ENCODE measurements around the gene CCDC186.

CCDC186 gene

DNA sequence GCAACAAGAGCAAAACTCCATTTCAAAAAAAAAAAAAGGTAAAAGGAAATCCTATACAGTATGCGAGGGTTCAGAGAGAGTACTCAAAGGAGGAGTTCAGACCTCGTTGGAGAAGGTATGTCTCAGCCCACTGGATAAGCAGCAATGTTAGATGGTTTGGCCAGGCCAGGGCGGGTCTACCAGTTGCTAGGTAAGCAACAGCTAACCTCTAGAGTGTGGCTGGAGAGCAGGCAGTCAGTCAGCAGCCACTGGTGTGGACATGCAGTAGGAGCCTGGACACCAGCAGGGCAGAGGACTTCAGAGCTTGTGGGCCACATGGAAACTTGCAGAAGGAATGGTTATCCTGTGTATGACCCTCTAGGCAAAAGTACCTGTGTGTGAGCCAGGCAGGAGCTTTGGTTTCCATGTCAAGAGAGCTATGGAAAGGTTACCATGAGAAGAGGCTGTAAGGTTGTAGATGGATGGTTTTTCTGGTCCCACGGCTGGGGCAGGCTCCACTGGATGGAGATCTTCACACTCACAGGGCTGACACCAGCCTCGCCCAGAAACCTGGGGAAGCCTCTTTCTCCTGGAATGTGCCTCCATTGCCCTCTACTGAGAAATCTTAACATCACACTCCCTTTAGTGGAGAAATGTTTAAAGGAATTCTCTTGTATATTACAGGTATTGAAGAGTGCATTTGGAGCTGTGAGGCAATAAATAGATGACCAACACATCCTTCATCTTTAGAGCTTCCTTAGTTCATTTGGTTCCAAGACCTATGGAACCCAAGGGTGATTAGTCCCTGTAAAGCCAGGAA, 63.6 kb downstream of the CCDC186 start:
- no peak for DNase-seq (ENCODE audit: low read depth in 2 of 2)

DNA sequence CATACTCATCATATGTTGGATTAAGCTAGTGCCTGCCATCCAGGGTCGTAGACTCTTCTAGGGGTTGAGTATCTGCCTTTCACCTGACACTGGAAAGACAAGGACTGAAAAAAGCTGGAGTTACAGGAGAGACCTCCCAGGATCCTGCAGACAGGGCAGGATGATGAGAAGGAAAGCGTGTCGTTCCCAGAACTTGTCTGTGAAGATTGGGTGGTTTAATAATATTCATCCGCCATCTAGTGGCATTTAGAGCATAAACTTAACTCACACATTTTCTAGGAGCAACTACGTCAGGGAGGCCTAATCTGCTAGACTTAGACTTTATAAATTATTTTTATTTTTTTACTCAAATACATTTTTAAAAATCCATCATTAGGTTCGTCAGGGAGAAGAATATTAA, 70.7 kb downstream of the CCDC186 start:
- no peak for DNase-seq (ENCODE audit: low read depth in 2 of 2)

DNA sequence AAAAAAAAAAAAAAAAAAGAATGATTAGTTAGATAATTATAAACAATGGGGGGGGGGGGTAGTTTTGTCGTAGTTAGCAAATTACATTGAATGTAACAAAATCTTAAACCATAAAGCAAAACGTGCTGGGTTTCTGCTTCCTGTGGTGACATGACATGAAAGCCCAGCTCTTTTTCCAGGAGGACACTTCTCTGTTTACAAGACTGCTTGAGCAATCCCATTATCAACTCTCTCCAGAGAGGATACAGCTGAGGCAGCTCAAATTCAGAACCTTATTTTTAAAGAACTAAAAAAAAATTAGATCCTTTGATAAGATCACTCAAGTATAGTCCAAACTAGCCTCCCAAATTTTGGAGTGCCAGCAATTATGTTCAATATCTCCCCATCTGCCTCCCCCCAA, 71.7 kb downstream of the CCDC186 start:
- DNase-seq (ENCODE audit: low read depth in 2 of 2), result no peak

DNA sequence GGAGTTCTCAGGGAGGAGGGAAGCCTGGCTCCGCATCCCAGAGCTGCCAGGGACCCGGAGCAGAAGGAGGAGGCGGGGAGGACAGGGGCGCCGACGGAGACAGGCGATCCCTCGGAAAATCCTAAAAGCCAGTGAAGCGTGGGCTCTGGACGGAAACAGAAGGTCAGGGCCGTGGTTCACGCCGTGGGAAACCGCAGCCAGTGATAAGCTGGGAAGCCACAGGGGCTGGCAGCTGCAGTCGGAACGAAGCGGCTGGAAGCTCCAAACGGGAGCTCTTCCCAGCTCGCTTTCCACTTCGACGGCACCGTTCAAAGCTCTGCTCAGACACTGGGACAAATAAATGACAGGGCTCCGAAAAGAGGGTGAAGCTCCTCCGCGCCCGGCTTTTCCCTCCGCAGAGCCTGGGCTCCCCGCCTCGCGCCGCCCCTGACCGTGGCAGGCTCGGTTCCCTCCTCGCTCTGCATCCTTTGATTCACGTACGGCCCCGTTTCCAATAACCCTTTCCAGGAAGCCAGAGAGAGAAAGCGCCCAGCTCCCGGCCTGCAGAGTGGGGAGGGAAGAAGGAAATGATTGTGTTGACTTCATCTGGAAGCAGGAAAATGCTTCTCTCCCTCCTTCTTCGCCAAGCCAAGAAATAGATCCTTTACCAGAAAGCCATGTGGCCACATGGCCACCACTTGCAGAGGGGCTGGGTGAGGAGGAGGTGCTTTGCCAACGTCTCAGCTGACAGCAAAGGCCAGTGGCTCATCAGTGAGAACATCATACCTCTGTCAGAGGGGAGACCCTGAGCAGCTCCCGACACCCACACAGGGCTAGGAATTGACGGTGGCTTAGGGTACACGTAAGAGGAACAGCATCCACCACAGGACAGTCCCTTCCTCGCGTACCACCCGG, 72.9 kb downstream of the CCDC186 start:
- DNase-seq (ENCODE audit: low read depth in 2 of 2), result no peak

DNA sequence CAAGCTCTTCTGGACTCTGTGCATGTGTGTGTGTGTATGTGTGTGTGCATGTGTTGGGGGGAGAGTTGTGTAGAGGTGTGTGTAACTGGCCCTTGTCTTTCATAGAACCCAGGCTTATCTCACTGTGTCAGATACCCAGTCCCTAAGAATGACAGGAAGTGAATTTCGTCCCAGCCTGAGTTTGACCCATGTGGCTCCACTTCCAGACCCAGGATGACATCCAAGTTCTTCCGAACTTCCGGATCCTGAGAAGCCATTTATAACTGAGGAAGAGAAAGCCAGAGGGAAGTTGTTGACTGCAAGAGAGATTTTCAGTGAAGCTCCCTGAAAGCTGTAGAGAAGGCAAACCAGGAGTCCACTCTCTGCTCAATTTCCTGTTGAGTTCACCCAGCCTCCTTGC, 77.1 kb downstream of the CCDC186 start:
- no peak for DNase-seq (ENCODE audit: low read depth in 2 of 2)

DNA sequence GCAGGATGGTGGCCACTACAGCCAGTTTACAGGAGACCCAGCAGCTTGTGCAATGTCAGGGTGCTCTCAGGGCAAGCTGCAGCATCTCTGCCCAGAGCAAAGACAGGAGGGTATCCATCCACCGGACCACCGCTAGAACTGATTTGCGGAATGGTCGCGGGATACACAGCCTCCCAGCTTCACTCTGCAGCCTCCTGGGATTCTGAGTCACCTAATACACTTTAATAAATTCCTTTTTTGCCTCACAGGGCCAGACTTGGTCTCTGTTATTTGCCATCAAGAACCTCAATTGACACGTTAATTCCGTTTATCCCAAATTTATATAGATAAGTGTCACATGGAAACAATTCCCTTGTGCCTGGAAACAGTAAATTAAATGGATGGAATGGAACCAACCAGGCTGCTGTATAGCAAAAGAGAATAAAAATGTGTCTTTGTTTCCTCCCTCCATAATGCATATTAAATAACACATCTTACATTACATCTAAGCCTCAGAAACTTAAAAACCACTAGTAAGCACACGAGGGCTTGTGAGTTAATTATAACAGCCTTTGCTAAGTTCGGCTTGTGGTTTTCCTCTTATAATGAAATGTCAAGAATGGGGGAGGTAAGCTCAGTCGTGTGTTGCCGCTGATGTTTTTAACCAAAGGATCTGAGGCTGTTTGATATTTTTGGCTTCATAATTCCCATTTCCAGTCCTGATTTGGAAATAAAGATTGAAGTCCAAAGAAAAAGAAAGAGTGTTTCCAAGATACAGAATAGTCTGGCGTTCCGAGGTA, 78.3 kb downstream of the CCDC186 start:
- no peak for DNase-seq (ENCODE audit: low read depth in 2 of 2)

DNA sequence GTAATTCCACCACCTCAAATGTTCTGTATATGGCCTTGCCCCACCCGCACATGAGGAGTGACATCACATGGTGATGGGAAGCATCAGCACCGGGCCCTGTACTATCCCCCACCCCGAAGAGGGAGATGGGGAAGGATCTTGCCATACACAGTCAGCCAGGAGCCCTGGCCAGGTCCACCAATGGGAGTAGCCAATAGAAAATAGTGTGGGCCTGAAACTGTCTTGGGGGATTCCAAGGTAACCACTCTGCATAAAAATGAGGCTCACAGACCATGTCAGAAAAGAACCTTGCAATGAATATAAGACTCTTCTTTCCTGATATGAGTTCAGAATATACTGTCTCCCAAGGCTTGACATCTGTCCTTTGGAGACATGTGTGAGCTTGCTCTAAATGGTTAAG, 79.2 kb downstream of the CCDC186 start:
- no peak for DNase-seq (ENCODE audit: low read depth in 2 of 2)

DNA sequence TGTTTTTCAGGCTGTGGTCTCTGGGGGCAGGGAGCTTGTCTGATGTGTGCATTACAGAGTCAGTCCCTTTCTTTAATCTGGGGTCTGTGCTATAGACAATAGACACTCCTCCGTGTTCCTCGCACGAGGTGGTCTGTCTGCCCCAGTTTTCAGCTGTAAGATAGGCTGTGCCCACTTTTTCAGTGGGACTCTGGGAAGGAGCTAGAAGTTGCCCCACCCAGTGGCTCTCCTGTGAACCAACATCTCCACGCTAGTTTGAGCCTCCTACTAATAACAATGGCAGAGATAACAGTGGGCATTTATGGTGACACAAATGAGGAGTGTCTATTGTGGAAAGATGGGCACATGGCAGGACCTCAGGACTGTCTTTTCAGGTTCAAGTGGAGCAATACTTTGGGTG, 86.3 kb downstream of the CCDC186 start:
- no peak for DNase-seq (ENCODE audit: low read depth in 2 of 2)

DNA sequence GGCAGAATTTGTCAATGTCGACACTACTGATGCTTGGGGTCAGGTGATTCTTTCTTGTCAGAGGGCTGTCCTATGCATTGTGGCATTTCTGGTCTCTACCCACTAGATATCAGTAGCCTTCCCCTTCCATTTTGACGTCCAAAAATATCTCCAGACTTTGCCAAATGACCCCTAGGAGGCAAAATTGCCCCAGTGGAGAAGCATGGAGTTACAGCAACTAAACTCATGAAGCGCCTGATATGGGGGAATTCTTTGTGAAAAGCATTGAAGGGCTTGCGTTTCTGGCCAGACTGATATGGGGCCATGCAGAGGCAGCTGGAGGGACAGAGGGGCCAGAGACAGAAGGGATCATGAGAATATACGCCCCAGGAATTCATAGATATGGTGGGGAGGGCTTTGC, 86.7 kb downstream of the CCDC186 start:
- DNase-seq (ENCODE audit: low read depth in 2 of 2), result no peak

DNA sequence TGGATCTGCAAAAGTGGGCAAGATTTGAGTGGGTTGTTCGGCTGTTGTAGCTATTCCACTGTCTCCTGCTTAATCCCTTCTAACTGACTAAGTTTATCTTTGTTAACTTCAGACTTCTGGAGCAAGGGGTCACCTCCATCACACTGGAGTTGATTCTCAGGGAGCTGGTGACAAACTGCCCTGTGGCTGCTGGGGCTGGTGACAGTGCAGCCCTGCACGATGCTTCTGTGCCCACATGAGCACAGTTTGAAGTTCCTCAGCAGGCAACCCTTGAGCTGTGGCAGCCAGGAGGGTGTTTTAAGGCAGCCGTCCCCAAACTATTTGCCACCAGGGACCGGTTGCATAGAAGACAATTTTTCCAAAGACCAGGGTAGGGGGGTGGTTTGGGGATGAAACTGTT, 89.8 kb downstream of the CCDC186 start:
- no peak for DNase-seq (ENCODE audit: low read depth in 2 of 2)

DNA sequence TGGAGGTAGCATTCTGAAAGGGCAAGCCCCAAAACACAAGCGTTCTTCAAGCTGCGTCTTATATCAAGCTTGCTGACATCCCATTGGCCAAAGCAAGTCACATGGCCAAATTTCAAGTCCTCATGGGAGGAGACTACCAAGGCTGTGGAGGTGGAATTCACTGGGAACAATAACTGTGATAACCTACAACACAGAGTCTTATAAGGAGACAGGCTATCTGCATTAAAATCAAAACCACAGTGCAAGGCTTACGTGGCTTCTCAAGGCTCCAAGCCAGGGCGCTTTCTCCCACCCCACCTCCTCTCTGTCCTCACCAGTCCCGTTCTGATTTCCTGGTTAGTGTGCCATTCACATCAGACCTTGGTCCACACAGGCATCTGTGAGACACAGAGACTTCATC, 91.0 kb downstream of the CCDC186 start:
- DNase-seq (ENCODE audit: low read depth in 2 of 2), result no peak

DNA sequence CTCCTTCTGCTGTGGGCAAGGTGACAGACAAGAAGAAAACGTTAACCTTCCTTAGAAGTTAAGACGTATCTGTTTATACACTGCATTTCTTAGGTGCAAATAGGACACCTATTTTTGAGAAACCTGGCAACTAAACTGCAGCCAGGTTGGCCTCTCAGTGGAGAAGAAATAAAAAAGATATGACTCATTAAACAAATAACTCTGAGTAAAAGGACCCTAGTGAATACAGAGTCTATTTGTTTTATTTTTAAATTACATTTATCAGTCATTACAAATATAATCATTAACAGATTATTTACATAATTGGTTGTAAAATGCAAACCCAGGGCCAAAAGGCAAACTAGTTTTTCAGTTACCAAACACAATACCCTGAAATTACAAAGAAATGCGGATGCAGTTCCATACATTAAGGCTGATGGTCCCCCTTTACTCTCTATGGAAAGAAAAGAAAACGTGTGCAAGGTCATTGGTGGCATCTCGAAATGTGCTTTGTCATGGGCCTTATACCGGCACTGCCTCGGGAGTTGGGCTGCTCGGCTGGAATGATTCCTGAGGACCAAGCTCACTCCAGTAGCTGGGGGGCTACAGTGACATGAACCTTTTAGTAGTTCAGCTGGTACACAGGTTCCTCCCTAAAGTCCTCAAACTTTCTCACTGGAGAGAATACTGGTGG, 92.0 kb downstream of the CCDC186 start:
- no peak for DNase-seq (ENCODE audit: low read depth in 2 of 2)

DNA sequence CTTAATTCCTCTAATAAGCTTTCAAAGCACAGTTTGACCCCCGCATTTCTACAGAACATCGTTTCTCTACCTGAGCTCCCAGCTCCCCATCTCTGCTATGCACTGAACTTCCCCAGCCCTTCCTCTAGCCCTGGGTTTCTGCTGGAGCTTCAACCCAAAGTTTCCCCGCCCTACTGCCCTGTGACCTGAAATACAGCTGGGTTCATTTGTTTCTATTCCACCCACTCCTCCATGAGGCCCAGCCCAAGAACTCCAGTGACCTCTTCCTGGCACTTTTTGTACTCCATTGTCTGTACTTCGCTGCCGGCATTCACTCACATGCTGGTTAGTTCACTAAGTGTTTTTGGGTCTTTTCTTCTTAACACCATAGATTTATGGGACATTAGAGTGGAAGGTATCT, 94.6 kb downstream of the CCDC186 start:
- DNase-seq (ENCODE audit: low read depth in 2 of 2), result no peak

DNA sequence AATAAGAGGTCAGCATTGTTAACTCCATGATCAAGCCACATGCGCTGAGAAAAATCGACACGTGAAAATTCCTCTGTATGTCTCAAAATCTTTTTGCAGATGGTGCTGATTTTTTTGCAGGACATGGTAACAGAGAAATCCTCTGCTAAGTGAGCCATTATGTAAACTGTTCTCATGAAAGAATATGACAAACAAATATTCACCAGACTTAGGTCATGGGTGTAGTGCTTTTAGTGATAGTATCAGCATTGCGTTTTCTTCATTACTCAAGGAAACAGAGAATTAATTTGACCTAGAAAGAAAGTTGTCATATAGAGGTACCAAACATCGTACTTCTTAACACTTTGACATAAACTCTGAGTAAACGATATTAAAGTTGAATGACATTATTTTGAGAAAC, 95.7 kb downstream of the CCDC186 start:
- DNase-seq (ENCODE audit: low read depth in 2 of 2), result no peak

DNA sequence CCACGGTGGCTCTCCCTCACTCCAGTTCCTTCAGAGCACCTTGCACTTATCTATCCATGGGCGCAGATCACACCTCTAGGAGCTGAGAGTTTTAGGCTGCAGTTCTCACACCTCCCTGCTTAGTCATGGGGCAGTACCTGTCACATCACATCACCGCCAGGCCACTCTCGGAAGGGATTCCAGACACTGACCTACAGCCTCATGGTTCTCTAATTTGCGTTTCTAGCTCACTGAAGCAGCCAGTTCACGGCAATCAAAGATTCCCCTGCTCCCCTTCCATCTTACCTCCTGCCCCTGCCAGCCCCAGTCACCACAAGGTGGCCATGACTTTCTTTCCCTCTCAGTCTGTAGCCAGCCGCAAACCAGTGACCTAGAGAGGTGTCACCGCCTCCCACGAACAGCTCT, 96.2 kb downstream of the CCDC186 start:
- no peak for DNase-seq (ENCODE audit: low read depth in 2 of 2)

DNA sequence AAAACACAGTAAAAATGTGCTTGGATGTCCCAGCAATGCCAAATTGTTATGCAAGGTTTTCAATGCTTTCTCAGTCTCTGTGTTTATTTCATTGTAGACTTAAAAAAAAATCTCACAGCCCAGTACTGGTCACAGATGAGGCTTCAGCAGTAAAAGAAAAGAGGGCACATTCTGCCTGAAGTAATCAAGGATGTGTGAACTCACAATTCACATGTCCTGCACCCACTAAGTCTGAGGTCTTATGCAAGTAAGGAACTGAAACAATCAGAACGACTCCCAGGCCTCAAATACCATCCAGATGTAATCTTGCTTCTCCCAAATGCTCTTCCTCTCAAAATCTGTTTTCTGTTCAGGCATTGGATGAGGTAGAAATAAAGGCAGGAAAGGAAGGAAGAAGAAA, 96.7 kb downstream of the CCDC186 start:
- DNase-seq (ENCODE audit: low read depth in 2 of 2), result no peak

DNA sequence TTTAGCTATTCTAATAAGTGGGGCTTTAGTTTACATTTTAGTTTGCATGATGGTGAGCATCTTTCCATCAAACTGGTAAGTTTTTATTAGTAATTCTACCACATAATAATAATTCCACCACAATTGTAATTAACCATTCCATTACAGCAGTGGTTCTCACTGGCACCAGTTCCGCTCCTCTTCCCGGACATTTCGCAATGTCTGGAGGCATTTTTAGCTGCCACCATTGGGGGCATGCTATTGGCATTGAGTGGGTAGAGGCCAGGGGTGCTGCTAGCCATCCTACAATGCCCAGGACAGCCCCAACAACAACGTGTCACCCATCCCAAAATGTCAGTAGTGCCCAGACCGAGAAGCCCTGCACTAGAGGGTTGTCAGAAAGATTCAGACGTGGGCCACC, 98.9 kb downstream of the CCDC186 start:
- no peak for DNase-seq (ENCODE audit: low read depth in 2 of 2)

DNA sequence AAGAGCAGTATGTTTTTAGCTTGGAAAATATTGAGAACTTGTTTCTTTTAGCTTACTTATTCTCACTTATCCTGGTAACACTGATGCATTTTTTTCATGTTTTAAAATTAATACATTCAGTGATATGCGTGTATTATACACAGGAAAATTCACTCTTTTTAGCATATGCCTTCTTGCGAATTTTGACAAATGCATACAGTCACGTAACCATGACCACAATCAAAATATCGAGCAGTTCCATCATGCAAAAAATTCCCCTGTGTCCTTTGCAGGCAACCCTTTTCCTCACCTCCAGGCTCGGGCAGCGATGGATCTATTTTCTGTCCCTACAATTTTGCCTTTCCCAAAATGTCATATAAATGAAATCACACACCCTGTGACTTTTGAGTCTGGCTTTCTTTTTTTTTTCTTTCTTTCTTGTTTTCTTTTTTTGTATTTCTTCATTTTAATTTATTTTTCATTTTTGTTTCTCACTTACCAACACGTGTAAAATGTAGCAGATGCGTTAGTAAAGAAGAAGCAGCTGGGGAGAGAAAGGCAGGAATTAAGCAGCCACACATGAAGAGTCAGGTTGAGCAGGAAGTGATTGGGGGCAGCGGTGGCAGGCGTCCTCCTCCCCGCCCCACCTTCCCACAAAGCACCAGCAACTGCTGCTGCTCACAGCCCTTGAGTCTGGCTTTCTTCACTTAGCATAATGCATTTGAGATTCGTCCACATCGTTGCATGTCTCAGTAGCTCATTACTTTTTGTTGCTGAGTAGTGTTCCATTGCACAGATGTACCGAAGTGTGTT, 100.4 kb downstream of the CCDC186 start:
- DNase-seq (ENCODE audit: low read depth in 2 of 2), result no peak

DNA sequence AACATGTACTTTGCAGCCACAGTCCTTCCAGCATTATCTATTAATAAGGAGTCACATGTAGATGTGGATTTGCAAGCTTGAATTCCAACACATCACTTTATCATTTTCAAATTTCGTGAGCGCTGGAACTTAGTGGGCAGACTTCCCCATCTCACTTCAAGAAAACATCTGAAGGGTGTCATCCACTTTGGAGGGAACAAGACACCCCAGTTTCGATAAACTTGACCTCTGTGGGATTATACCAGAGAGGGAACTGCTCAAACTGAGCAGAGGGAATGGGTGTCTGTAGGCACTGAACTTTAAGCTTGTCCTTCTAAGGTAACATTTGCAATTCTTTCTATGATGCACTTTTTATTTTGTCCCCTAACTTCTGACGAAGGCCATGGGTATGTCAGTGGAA, 102.8 kb downstream of the CCDC186 start:
- no peak for DNase-seq (ENCODE audit: low read depth in 2 of 2)
